OCI-M1 (cell line): ENCODE measurements around the gene MUL1.

Source experiments
- DNase-seq: peaks from one replicate; lab custom pipeline; 2025; lab: John Stamatoyannopoulos, UW

MUL1 gene

GRCh38 chr1:20484519-20485462 is 23.2 kb downstream of the MUL1 start:
- no peak for DNase-seq

GRCh38 chr1:20483833-20484518 is 24.0 kb downstream of the MUL1 start:
- DNase-seq, result no peak

GRCh38 chr1:20483098-20483832 is 24.7 kb downstream of the MUL1 start:
- DNase-seq, result no peak

- DNase-seq, result no peak
Observed at GRCh38 chr1:20481643-20482498, 26.1 kb downstream of the MUL1 start.

GRCh38 chr1:20480951-20481617 is 26.9 kb downstream of the MUL1 start:
- no peak for DNase-seq

- no peak for DNase-seq
Observed at GRCh38 chr1:20480243-20480944, 27.6 kb downstream of the MUL1 start.

GRCh38 chr1:20479840-20480239 is 28.1 kb downstream of the MUL1 start:
- DNase-seq, result no peak

- no peak for DNase-seq
Observed at GRCh38 chr1:20478057-20478635, 29.8 kb downstream of the MUL1 start.

- DNase-seq, result no peak
Observed at GRCh38 chr1:20477348-20478056, 30.4 kb downstream of the MUL1 start.

- DNase-seq, result peak; percentile 26
Observed at GRCh38 chr1:20476265-20477038, 31.5 kb downstream of the MUL1 start.

GRCh38 chr1:20474996-20475395 is 33.0 kb downstream of the MUL1 start:
- DNase-seq, result no peak

GRCh38 chr1:20474333-20474975 is 33.5 kb downstream of the MUL1 start:
- no peak for DNase-seq

GRCh38 chr1:20473894-20474293 is 34.1 kb downstream of the MUL1 start:
- no peak for DNase-seq

- DNase-seq, result no peak
Observed at GRCh38 chr1:20472860-20473711, 34.9 kb downstream of the MUL1 start.

- DNase-seq, result no peak
Observed at GRCh38 chr1:20472121-20472520, 35.8 kb downstream of the MUL1 start.

GRCh38 chr1:20470194-20470593 is 37.8 kb downstream of the MUL1 start:
- no peak for DNase-seq
